GM18519 (cell line): ENCODE data around the gene CTRB1.

Source experiments
- ATAC-seq: cut with Tn5 transposase; IDR thresholded peaks from one replicate; pipeline ENCODE4 v1.9.1; 2021; ENCODE audit warnings: mild to moderate bottlenecking, moderate library complexity; ENCODE audit not compliant: unreplicated experiment, low FRiP score

CTRB1 gene

DNA sequence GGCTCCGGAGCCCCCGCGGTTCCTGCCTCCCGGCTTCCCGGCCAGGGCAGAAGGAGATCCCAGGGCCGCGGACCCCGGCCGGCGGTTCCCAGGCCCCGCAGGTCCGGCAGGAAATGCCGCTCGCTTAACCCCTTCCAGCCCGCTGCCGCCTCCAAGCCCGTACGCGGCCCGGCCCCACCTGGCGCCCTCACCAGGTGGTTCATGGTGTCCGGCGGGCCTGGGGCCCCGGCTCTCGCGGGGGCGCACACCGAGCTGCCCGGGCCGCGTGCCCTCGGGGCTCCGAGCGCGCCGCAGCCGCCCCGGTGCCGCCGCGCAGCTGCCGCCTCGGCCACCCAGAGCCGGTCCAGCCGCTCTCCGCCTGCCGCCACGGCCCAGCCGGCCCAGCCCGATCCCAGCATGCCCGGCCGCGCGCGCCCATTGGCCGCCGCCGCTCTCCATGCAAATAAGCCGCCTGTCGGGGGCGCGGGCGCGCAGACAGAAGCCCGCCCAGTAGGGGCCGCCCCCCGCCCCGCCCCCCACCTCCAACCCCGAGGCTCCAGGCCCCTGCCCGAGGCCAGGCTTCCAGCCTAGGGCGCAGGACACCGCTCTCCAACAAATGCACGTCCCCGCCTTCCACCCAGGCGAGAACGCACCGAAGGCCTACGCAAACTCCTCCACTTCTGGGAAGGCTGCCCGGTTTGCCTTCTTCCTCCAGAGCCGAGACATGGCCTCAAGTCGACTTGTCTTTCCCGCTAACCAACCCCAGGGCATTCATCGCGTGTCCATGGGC lies 32.7 kb downstream of the CTRB1 start, which contains the start of gene BCAR1:
Gene BCAR1, minus strand, starts transcription at position 345 of the 769 bp plus-strand sequence. Its CDS starts 142 bp downstream, at position 203.
- peak; percentile 55 for ATAC-seq

DNA sequence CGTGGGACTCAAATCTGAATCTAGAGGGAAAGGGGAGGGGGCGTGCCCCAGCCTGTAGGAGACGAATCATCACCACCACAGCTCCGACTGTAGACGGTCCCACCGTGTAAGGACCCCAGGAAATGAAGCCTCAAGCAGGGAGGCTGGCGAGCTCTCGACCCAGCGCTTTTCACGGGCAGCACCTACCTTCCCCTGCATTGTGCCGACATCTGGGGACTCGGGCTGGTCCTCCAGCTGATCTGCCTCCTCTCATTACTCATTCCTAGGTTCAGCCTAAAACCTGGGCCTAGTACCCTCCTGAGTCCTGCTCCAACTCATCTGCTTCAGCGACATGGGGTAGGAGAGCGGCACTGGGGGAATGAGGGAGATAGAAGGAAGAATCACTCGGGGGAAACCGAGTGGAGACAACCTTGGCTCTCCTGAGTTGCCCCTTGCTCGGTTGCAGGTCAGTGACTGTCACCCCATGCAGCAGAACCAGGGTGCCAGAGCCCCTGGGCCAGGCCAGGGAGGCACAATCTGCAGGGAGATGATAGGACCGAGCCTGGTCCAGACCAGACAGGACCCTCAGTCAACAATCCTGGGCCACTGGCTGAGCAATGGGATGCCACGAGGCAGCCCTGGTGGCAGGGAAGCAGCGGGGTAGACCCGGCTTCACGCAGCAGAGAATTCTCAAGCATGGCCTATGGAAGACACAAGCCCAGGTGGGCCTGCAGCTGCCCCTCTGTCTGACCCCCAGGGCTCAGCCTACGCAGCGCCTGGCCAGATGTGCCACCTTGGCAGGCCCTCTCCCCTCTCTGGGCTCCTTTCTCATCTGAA lies 33.5 kb downstream of the CTRB1 start:
- no peak for ATAC-seq

DNA sequence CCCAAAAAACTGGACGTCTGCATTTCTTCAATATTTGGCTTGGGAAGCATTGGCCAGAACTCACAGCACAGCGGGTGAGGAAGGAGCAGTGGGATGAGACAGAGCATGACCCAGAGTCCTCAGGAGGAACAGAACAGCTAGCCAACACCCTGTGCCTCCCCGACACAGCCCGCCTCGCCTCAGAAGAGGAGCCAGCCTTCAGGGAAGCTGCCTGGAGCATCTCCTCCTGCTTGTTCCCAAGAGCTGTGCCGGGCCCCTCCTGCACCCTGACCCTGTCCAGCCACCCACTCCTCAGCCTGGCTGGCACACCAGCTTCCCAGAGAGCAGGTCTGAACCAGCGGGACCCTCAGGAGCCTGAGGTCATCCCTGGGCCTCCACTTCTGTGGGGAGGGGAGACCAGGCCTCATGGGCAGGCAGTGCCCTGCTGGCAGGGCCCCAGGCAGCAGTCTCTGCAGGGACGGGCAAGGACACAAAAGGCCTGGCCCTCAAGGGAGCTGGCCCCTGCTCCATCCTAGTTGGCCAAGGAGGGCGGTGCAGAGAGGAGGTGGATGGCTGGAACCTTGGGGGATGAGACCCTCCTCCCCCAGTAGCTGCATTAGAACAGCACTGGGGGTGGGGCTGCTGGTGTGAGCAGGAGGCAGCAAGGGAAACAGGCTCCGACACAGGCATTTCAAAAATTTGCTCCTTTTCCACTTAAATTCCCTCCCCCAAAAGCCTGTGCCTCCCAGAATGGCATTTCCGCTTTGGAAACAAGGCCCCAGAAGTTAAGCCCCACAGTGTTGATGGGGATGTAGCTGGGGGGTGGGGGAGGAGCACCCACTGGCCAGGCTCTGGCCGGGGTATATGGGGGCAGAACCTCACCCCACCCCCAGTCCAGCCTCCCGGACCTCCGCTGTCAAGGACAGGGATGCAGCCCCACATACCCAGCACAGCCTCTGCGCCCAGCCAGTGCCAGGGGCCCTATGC lies 34.4 kb downstream of the CTRB1 start:
- ATAC-seq, result no peak

DNA sequence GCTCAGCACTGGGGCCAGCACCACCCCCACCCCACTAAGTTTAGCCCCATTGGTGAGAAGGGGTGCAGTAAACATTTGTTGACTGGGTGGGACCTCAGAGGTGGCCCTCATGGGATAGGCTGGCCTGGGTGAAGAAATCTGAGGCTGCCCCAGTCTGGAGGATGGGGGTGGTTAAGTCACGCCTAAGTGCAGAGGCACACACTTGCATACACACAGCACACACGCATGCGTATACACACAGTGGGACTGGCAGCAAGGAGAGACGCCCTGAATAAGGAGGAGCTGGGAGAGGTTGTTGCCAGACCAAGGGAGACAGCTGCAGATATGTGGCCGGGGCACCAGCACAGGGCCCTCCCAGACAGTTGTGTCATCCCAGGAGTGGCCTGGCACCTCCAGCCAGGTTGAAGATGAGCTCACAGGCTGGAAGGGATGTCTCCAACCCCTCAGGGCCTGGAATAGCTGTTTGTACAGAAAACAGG lies 35.6 kb downstream of the CTRB1 start:
- ATAC-seq, result no peak

DNA sequence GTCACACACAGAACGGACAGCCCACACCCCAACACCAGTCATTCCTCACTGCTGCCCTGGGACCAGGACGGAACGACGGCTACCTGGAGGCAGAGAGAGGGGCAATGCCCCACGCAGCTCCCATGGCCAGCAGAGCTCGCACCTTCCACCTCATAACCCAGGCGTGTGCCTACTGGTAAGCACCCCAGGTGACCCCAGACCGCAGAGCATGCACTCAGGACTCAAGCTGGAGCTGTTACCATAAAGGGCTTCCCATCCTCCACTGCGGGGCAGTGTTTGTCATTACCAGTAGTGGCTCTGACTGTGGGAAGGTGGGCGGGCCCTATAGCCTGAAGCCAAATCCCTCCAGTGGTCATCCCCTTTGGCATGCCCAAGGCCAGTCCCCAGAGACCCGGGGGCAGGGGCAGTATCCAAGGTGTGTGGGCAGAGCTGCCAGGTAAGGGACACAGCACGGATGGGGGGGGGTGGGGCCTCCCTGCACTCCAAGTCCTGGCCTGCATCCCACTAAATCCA lies 37.3 kb downstream of the CTRB1 start:
- ATAC-seq, result no peak

DNA sequence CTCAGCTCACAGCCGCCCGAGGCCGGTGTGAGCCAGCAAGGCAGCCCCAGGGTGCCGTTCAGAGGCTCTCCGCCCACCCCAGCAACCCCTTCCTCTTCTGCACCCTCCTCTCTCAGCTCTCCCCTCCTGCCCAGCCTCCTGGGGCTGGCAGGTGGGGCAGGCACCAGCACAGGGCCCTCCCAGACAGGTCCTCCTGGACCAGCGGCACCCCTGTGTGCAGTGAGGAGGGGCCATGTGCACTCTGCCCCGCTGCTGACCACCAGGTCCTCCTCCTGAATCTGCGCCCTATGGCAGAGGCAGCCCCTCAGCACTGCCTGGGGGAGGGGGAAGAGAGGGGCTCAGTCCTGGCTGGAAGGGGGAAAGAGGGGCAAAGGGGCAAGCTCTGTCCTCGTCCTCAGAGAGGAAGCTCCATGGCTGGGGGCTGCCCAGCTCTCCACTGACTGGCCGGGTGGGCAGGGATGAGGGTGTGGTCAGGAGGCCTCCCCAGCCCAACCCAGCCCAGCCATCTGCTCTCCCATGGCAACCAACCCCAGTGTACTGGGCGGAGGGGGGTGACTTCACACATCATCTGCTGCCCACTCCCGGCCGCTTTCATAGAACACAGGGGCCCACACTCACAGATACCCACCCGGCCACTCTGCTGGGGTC lies 38.0 kb downstream of the CTRB1 start:
- ATAC-seq, result no peak

DNA sequence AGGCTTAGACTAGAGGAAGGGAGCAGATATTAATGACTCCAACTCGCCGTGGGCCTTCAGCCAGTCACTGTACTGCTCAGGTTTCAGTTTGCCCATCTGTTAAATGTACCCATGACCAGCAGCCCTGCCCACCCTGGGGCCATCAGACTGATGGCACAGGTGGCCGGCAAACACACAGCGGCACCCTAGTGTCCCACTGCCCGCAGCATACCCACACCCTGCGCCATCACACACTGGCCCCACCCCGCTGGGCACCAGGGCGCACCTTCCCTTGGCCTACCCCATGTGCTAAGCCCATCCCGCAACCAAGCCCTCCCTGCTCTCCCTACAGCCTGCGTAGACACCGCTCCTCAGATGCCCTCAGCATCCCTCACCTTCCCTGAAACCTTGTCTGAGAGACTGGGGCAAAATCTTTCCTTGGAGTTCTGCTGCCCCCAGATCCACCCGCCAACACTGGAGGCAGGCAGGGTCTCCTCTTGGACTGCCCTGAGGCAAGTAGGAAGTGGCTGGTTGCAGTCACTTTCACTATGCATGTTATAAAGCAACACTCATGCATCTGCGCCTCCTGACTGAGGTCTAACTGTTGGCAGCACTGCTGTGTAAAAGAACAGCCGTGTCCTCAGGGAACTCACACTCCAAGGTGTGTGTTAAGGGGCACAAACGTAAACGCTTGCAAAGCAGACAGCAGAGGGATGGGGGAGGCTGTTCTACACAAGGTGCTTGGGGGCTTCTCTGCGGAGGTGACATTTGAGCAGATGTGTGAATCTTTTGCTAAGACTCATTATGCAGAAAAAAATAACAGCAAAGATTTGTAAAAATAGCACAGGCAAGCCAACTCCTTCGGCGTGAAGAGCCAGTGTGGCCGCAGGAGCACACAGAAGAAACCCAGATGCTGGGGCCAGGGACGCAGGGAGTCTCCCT lies 39.4 kb downstream of the CTRB1 start:
- no peak for ATAC-seq

DNA sequence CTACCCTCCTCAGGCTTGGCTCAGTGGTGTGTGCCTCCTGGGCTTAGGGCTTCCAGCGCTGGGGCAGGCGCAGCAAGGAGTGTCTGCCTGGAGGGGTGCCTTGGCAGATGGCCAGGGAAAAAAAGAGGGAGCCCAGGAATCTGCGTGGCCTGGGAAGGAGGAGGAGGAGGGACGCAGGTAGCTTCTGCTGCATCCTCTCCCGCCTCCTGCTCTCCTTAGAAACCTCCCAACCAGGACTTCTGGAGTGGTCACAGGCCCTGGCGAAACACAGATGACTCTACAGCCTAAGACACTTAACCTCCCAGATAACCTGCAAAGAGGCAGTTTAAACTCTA lies 40.0 kb downstream of the CTRB1 start:
- ATAC-seq, result no peak

DNA sequence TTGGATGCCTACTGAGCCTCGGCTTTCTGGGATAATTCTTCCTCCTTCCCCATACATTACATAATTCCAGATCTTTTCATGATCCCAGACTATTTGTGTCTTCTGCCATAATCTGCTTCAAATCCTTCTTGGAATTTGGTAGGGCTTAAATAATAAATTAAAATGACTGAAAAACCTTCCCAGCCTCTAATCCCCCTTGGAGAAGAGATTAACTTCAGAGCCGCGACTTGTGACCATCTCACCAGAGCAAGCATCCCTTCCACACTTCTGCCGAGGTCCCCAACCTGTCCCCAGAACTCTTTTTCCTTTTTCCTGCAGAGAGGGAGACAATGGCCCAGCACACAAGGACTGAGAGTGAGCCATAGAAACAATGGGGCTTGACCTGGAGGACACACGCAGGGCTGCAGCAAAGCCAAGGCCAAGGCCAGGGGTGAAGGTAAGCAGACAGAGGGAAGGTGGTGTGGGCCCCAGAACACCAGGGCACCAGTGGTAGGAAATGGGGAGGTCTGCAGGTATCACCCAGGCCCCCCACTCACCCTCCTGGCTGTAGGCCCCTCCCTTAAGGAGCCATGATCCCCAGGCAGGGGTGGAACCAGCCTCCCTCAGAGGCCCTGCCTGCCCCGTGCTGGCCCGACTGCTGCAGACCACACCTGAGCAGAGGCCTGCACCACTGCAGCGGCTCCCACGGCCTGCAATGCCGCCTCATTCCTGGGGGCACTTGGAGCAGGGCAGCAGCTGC lies 42.2 kb downstream of the CTRB1 start:
- ATAC-seq, result no peak

DNA sequence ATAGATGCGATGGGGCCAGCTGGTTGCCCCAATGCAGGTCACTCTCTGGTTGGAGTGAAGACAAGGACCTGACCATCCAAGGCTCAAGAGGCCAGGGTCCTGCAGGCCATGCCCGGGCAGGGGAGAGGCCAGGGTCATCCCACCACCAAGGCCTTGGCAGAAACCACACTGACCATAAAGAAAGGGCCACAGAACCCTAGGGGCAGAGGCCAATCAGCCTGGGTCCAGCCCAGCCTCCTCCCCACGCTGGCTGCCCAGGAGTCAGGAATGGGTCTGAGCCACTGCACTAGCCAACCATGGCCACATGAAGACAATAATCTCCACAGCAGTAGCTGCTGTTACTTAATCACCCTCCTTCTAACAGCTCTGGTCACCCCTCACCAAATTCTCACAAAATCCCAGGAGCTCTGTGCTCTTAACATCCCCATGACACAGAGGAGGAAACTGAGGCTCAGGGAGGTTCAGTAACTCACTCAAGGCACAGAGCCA lies 42.8 kb downstream of the CTRB1 start:
- no peak for ATAC-seq

DNA sequence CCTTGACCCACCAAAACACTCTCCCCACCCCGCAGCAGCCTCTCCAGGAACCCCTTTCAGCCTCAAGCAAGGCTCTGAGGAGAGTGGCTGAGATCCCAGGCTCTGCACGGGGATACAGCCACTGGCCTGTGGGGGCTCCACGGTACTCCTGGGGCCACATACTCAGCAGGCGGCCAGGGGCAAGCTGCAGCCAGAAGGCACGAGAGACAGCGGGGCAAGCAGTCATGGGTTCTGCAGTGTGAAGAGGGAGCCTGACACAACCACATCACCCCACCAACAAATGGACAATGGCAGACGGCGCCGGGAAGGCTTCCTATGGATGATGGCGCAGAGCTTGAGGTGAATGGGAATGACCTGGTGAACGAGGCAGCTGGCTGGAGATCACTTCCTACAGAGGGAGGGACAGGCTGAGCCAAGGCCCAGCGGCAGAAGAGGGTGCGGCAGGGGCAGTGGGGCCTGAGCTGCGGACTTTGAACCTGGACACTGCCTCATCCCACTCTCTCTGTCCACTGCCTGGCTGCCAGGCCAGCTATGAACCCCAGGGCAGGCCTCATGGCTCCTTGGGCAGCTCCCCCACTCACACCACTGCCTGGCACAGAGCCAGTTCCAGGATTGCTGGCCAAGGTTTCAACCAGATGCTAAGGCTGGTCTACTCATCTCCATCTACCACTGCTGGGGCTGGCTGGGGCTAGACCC lies 43.5 kb downstream of the CTRB1 start:
- no peak for ATAC-seq

DNA sequence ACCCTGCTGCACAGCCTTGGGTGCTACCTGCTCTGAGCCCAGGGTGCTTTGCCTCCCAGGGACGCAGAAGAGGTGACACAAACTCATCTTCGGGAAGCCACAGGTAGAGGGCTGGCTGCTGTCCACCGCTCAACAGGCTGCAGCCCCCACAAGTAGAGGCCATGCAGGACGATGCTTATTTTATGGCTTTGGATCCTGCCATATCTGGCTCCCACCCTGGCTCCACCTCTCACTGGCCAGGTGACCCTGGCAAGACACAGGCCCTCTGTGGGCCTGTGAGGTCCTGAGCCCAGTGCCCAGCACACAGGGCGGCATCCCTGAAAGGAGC lies 44.0 kb downstream of the CTRB1 start:
- ATAC-seq, result no peak

DNA sequence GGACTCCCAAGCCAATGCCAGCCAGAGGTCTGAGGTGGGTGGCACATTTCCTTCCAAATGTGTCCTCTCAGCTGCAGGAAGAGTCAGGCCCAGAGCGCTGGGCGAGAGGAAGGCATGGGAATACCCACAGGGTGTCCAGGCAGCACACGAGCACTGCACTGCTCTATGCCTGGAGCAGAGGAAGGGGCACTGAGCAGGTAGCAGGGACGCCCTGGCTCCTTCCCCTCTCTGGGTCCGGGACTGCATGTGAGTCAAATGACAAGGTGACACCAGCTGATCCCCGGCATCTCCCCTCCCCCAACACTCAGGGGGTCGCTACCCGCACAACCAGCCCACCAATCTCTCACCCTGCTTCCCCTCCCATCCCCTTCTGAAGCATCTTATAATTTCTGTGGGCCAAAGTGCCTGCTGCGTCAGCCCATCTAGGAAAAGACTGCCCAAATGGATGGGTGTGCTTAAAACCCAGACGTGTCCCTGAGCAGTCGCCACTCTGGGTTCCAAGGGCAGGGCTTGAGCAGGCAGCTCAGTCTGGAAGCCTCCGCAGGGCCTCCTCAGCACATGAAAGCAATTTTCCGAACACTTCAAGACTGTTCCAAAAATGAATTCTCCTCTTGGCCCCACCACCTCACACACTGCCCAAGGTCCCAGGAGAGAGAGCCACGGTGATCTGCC lies 44.6 kb downstream of the CTRB1 start:
- no peak for ATAC-seq

DNA sequence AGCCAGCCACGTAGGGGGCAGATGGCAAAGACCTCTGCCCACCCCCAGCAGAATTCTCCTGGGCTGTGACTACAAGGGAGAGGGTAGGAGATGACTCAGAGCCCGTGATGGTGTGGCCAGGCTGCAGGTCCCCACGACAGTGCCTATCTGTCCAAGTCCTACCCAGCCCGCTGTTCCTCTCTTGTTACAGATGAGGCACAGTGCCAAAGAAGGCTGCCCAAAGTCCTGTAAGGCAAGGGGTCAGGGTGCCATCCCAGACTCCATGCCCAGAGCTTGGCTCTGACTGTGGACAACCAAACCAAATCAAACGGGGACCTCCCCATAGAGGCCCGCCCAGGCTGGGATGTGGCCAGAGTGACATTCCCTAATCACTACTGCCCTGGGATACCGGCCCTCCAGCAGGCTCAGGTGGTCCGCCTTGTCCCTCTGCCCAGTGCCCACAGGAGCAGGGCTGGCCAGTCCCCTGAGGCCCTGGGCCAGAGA lies 45.2 kb downstream of the CTRB1 start:
- ATAC-seq, result no peak

DNA sequence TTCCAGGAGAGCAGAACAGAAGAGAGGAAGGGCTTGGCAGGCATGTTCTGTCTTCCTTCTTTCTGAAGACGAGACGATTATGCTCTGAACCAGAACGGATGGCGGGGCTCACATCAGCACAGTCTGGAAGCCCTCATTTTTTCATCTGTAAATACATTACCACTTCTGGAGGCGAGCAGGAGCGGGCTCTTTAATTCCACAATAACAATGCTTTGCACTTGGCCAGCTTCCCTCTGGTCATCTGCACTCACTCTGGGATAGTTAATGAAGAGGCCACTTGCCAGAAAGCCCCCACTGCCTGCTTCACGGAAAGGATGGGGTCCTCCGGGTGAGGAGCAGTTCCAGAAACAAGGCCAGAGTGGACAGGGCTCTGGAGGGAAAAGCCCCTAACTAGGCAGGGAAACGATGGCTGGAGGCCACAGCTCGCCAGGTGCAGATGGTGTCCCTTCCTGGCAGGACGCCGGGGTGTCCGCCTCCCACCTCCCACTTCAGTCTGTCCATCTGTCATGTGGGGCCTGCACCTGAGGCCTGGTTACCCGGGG lies 45.7 kb downstream of the CTRB1 start:
- ATAC-seq, result no peak

DNA sequence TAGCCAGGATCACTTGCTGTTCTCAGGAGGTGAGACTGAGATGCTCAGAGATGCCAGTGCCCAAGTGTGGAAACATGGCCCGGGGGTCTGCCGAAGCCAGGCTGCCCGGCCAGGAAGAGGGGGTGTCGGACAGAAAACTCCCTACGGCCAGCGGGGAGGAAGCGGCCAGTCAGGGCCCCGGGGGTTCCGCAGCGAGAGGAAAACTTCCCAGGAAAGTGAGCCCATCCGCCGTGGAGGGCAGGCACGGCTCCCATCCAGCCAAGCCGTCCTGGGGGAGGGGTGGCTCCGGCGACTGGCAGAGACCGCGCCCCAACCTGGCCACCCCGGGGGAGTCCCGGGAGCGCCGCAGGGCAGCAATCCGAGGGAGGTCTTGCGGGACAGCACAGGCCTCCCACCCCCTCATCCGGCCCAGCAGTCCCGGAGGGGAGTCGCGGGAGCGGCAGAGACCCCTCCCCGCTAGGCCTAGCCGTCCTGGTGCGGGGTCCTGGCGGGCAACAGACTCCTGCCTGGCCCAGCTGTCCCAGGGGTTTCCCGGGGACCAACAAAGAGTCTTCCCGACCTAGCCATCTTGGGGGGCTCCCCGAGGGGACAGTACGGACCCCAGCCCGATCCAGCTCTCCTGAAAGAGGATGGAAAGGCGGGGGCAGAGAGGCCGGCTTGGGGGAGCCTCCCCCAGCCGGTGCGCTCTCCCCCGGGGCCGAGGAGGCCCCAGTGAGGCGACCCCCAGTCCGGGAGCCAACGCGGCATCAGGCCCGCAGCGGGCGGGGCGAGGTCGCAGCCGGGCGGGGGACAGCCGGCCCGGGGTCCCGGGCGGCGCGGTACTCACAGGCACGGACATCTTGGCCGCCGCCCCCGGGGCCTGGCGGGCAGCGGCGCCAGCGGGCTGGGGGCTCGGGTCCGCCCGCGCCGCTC lies 46.5 kb downstream of the CTRB1 start:
- peak; percentile 32 for ATAC-seq
